SU-DHL-6 (cell line): Measurements from ENCODE around the gene NT5C1A.

Source experiments
- H2AFZ ChIP-seq: fragments of 200-600 bp; sonication (generic); 2 replicates; pipeline ENCODE4 v1.6.1; 2014; ENCODE audit warnings: low read depth, mild to moderate bottlenecking, moderate library complexity, mixed read lengths, antibody characterized with exemption, low read length; ENCODE audit not compliant: severe bottlenecking
- H3F3A ChIP-seq: fragments of 200-600 bp; shearing (Covaris generic); 2 replicates; pipeline ENCODE4 v1.6.0; 2016; ENCODE audit warnings: antibody characterized with exemption, mild to moderate bottlenecking; ENCODE audit not compliant: insufficient read depth
- H3K27ac ChIP-seq: fragments of 200-600 bp; sonication (generic); 2 replicates; pipeline ENCODE4 v1.5.1; 2016; ENCODE audit warnings: low read depth, mild to moderate bottlenecking, low read length, moderate library complexity, mixed read lengths
- H3K27me3 ChIP-seq: fragments of 200-600 bp; sonication (generic), shearing (Covaris generic); 2 replicates; pipeline ENCODE4 v1.6.0; 2014; ENCODE audit warnings: mild to moderate bottlenecking, low read length
- H3K36me3 ChIP-seq: fragments of 200-600 bp; sonication (generic); 2 replicates; pipeline ENCODE4 v1.6.1; 2014; ENCODE audit warnings: mild to moderate bottlenecking, low read length, mixed read lengths
- H3K4me2 ChIP-seq: fragments of 300-600, 200-600 bp; shearing (Covaris generic), sonication (generic); 2 replicates; pipeline ENCODE4 v1.6.0; 2014; ENCODE audit warnings: low read length, low read depth, mild to moderate bottlenecking; ENCODE audit not compliant: poor library complexity, severe bottlenecking
- H3K4me3 ChIP-seq: fragments of 200-600 bp; sonication (generic); 2 replicates; pipeline ENCODE4 v1.5.1; 2014; ENCODE audit warnings: antibody characterized with exemption, low read length, mild to moderate bottlenecking, mixed read lengths; ENCODE audit not compliant: insufficient read depth, poor library complexity, severe bottlenecking
- H3K79me2 ChIP-seq: fragments of 200-600 bp; sonication (generic); 2 replicates; pipeline ENCODE4 v1.6.1; 2014; ENCODE audit warnings: mild to moderate bottlenecking, low read length, moderate library complexity; ENCODE audit not compliant: insufficient read depth
- H3K9ac ChIP-seq: fragments of 200-600 bp; sonication (generic); 2 replicates; pipeline ENCODE4 v1.7.0; 2014; ENCODE audit warnings: mild to moderate bottlenecking, low read length
- H3K9me2 ChIP-seq: fragments of 200-600 bp; sonication (generic); replicated peaks from 2 replicates; pipeline ENCODE4 v1.6.1; 2014; ENCODE audit warnings: low read length; ENCODE audit not compliant: insufficient read depth
- H3K9me3 ChIP-seq: fragments of 200-600 bp; sonication (generic); 2 replicates; pipeline ENCODE4 v1.6.1; 2014; ENCODE audit warnings: low read length, mixed read lengths; ENCODE audit not compliant: insufficient read depth
- H4K20me1 ChIP-seq: fragments of 200-600 bp; sonication (generic); 2 replicates; pipeline ENCODE4 v1.6.1; 2014; ENCODE audit warnings: low read depth, mild to moderate bottlenecking, antibody characterized with exemption, low read length, moderate library complexity, mixed read lengths
- EZH2phosphoT487 ChIP-seq: fragments of 200-600 bp; sonication (generic), shearing (Covaris generic); conservative IDR thresholded peaks from 2 replicates; pipeline ENCODE4 v1.6.1; 2018; ENCODE audit warnings: mild to moderate bottlenecking, antibody characterized with exemption, low read length, moderate library complexity, mixed read lengths
- TF ChIP-seq, protein P1 (sequence below): fragments of 200-600 bp; sonication (generic); IDR thresholded peaks from one replicate; pipeline ENCODE4 v1.5.1; 2017; ENCODE audit warnings: antibody characterized with exemption, mild to moderate bottlenecking, low read length, moderate library complexity; ENCODE audit not compliant: insufficient read depth, poor library complexity, severe bottlenecking

Gene NT5C1A

DNA sequence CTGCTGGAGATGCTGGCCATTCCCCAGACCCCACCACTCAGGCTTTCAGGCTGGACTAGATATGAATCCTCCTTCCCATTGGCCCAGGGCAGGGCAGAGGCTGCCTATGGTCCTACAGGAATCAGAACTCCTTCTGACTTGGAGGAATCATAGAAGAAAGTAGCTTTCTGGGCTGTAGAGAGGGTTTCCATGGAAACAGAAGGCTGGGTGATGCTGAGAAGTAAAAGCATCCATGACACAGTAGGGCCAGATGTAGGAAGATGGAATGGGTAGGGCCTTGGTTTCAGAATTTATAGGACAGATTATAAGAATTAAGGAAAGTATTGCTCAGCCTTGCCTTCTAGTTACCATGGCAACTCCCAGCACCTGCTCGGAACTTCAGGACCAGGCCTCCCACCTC is 9.0 kb downstream of the NT5C1A start:
- H3K4me2 ChIP-seq = no peak overlapping the region
- no peaks in the 10 kb centered on the region for H3K9me3 ChIP-seq
- no peaks in the 10 kb centered on the region for H3K36me3 ChIP-seq
- no peaks in the 10 kb centered on the region for H4K20me1 ChIP-seq
- no peaks in the 10 kb centered on the region for H3K79me2 ChIP-seq
- TF ChIP-seq EZH2phosphoT487 = no peak
- TF ChIP-seq, protein P1, sequence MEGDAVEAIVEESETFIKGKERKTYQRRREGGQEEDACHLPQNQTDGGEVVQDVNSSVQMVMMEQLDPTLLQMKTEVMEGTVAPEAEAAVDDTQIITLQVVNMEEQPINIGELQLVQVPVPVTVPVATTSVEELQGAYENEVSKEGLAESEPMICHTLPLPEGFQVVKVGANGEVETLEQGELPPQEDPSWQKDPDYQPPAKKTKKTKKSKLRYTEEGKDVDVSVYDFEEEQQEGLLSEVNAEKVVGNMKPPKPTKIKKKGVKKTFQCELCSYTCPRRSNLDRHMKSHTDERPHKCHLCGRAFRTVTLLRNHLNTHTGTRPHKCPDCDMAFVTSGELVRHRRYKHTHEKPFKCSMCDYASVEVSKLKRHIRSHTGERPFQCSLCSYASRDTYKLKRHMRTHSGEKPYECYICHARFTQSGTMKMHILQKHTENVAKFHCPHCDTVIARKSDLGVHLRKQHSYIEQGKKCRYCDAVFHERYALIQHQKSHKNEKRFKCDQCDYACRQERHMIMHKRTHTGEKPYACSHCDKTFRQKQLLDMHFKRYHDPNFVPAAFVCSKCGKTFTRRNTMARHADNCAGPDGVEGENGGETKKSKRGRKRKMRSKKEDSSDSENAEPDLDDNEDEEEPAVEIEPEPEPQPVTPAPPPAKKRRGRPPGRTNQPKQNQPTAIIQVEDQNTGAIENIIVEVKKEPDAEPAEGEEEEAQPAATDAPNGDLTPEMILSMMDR = no peak
- no peaks in the 10 kb centered on the region for H3F3A ChIP-seq
- H3K9me2 ChIP-seq = no peaks in the 10 kb centered on the region
- H3K4me3 ChIP-seq = no peak overlapping the region
- no peaks in the 10 kb centered on the region for H3K27me3 ChIP-seq
- no peak overlapping the region for H3K9ac ChIP-seq
- no peak overlapping the region for H2AFZ ChIP-seq
- no peak overlapping the region for H3K27ac ChIP-seq

DNA sequence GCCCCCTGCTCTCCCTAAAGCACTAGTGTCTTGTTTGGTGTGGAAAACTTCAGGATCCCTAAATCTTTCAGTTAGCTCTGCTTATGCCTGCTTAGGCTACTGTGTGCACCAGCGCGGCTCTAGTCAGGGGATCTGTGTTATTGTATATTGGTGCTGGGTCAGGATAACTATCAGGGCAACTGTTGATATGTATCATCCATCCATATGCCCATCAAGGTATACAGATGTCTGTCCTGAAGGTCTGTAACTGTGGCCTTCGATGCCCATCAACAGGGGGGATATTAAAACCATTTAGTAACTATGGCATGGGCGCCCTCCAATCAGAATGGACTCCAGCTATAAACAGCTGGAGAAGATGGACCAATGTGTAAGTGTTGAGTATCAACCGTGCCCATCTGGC is 12.4 kb downstream of the NT5C1A start:
- H3K27ac ChIP-seq = no peak overlapping the region
- no peaks in the 10 kb centered on the region for H3F3A ChIP-seq
- no peak overlapping the region for H3K4me3 ChIP-seq
- no peaks in the 10 kb centered on the region for H3K9me3 ChIP-seq
- TF ChIP-seq EZH2phosphoT487 = no peak
- TF ChIP-seq, protein P1 = no peak
- no peak overlapping the region for H2AFZ ChIP-seq
- no peaks in the 10 kb centered on the region for H3K9me2 ChIP-seq
- no peak overlapping the region for H3K4me2 ChIP-seq
- H3K9ac ChIP-seq = no peak overlapping the region
- no peaks in the 10 kb centered on the region for H3K27me3 ChIP-seq
- no peaks in the 10 kb centered on the region for H3K79me2 ChIP-seq
- H3K36me3 ChIP-seq = no peaks in the 10 kb centered on the region
- H4K20me1 ChIP-seq = no peaks in the 10 kb centered on the region

DNA sequence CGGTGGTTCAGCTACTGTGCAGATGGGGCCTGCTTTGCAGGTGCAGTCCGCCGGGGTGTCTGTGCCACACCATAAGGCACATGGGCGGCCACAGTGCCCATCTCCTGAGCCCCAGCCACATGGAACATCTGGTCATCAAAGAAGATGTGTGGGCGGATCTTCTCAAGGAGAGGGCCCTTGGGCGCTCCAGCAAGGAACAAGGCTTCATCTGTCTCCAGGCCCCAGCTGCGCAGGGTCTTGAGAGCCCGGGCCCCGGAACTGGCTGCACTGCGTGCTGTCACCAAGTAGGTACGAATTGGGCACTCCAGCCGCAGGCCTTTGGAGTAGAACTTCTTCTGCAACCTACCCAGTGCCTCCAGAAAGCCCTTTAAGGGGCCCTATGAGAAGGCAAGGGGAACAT is 12.8 kb downstream of the NT5C1A start:
- Histone ChIP-seq H3K4me3 (no peak overlapping the region), H3K9ac (no peak overlapping the region), H3K9me2 (no peaks in the 10 kb centered on the region), H3K79me2 (no peaks in the 10 kb centered on the region), H3K27ac (no peak overlapping the region), H3K27me3 (no peaks in the 10 kb centered on the region), H4K20me1 (no peaks in the 10 kb centered on the region), H2AFZ (no peak overlapping the region), H3K4me2 (no peak overlapping the region), H3F3A (no peaks in the 10 kb centered on the region), H3K9me3 (no peaks in the 10 kb centered on the region), H3K36me3 (no peaks in the 10 kb centered on the region)
- TF ChIP-seq EZH2phosphoT487 = no peak
- TF ChIP-seq, protein P1 = no peak
